GM18508 (cell line): Measurements from ENCODE around the gene TTC7B.
"Not testable (repeated sequence)": the region's sequence is repeated elsewhere in the genome, so short reads cannot be mapped to it uniquely, and the experiment has no call there.

Experiments
- ATAC-seq: cut with Tn5 transposase; IDR thresholded peaks from one replicate; pipeline ENCODE4 v1.9.1; 2021; ENCODE audit warnings: moderate number of reproducible peaks; ENCODE audit not compliant: insufficient read depth, unreplicated experiment

Gene TTC7B

GRCh38 chr14:90544566-90544965 is 271.7 kb downstream of the TTC7B start:
- ATAC-seq = no peak

GRCh38 chr14:90543876-90544275 is 272.4 kb downstream of the TTC7B start:
- no peak for ATAC-seq

- no peak for ATAC-seq
Observed at GRCh38 chr14:90541076-90541634, 275.1 kb downstream of the TTC7B start.

- ATAC-seq = no peak
Observed at GRCh38 chr14:90540437-90540836, 275.8 kb downstream of the TTC7B start.

GRCh38 chr14:90539996-90540395 is 276.2 kb downstream of the TTC7B start:
- ATAC-seq = no peak

GRCh38 chr14:90539496-90539775 is 276.8 kb downstream of the TTC7B start:
- no peak for ATAC-seq

GRCh38 chr14:90538716-90539495 is 277.3 kb downstream of the TTC7B start:
- ATAC-seq = no peak

- no peak for ATAC-seq
Observed at GRCh38 chr14:90538095-90538494, 278.1 kb downstream of the TTC7B start.

GRCh38 chr14:90536511-90537191 is 279.6 kb downstream of the TTC7B start:
- no peak for ATAC-seq

GRCh38 chr14:90536092-90536491 is 280.1 kb downstream of the TTC7B start:
- ATAC-seq = no peak

GRCh38 chr14:90535556-90536090 is 280.6 kb downstream of the TTC7B start:
- no peak for ATAC-seq

GRCh38 chr14:90534838-90535555 is 281.2 kb downstream of the TTC7B start:
- no peak for ATAC-seq

GRCh38 chr14:90534091-90534837 is 282.0 kb downstream of the TTC7B start:
- ATAC-seq = no peak

- no peak for ATAC-seq
Observed at GRCh38 chr14:90533591-90534021, 282.6 kb downstream of the TTC7B start.

- no peak for ATAC-seq
Observed at GRCh38 chr14:90532826-90533525, 283.3 kb downstream of the TTC7B start.

- no peak for ATAC-seq
Observed at GRCh38 chr14:90531497-90531896, 284.7 kb downstream of the TTC7B start.

- no peak for ATAC-seq
Observed at GRCh38 chr14:90530523-90530922, 285.7 kb downstream of the TTC7B start.

- no peak for ATAC-seq
Observed at GRCh38 chr14:90527978-90528377, 288.3 kb downstream of the TTC7B start.

- ATAC-seq = not testable (repeated sequence)
Observed at GRCh38 chr14:90526536-90526935, 289.7 kb downstream of the TTC7B start.
